Esophagus muscularis mucosa (tissue), 4 donors: ENCODE data around the gene SCNN1B. TPM values are rescaled to one million over a fixed set of nuclear protein-coding genes. Genes with fewer than 3 reads are reported as not detected.
"Not testable (repeated sequence)": the region's sequence is repeated elsewhere in the genome, so short reads cannot be mapped to it uniquely, and the experiment has no call there.

Experiments used
- DNase-seq: peaks from one replicate; pipeline ENCODE4 v3.0.0-alpha.2; 2017; ENCODE audit errors: extremely low spot score
- H3K27ac ChIP-seq, 4 donors: fragments of 200-600 bp; sonication (generic); replicated peaks in 1 of 4; 1 replicate in 3 of 4; 2 replicates in 1 of 4; pipeline ENCODE4 v1.5.1; 2016 to 2019; ENCODE audit warnings: mild to moderate bottlenecking in 1 of 4
- H3K27me3 ChIP-seq, 4 donors: fragments of 200-600 bp; sonication (generic); one replicate each; pipeline versions ENCODE4 v1.5.1 to v1.6.0; 2016 to 2019
- H3K36me3 ChIP-seq, 4 donors: fragments of 200-600 bp; sonication (generic); one replicate each; pipeline ENCODE4 v1.5.1; 2016 to 2019
- H3K4me1 ChIP-seq, 4 donors: fragments of 200-600 bp; sonication (generic); one replicate each; pipeline ENCODE4 v1.5.1; 2016 to 2019
- H3K4me3 ChIP-seq, 4 donors: fragments of 200-600 bp; sonication (generic); 1 replicate in 2 of 4; 2 replicates in 2 of 4; pipeline ENCODE4 v1.5.1; 2016 to 2019; ENCODE audit warnings: mild to moderate bottlenecking in 4 of 4, moderate library complexity in 1 of 4
- H3K9me3 ChIP-seq, 4 donors: fragments of 200-600 bp; sonication (generic); 1 replicate in 3 of 4; 2 replicates in 1 of 4; pipeline ENCODE4 v1.5.1; 2016 to 2019
- EP300 ChIP-seq: sonication (generic); formaldehyde crosslinking; IDR thresholded peaks from one replicate; pipeline ENCODE4 v1.6.1; 2017; ENCODE audit warnings: antibody characterized with exemption
- POLR2A ChIP-seq: fragments of 450-650 bp; IDR thresholded peaks from one replicate; pipeline ENCODE4 v1.6.1; 2017; ENCODE audit warnings: antibody characterized with exemption, moderate library complexity, mild to moderate bottlenecking, low read depth
- POLR2AphosphoS5 ChIP-seq, 2 donors: sonication (generic); formaldehyde crosslinking; IDR thresholded peaks; one replicate each; pipeline ENCODE4 v1.6.1; 2017; ENCODE audit warnings: antibody characterized with exemption in 2 of 2
- WGBS: methylation state at CpG from one replicate; pipeline ENCODE4 v1.1.5; 2018; 5-methylcytosine and 5-hydroxymethylcytosine counted together
- intact Hi-C: fragments of 100-400 bp; cut with DNase I; formaldehyde crosslinking; loops from one replicate; pipeline ENCODE4 v1.15.1; 2023
- total RNA-seq, 4 donors: library from RNA; depleted of rRNA; stranded (reverse); fragments of >200 nt; gene quantifications; one replicate each; pipeline versions ENCODE4 v1.1.0 to v1.2.1, GENCODE V29; 2016
- TF ChIP-seq, protein P1 (sequence below), 3 experiments: fragments of 200-600 bp in 2 of 3; fragments of 450-650 bp in 1 of 3; sonication (generic) in 2 of 3; IDR thresholded peaks; one replicate each; pipeline ENCODE4 v1.5.1; 2017 to 2019; ENCODE audit warnings: antibody characterized with exemption in 3 of 3, mild to moderate bottlenecking in 2 of 3, moderate library complexity in 1 of 3

Gene SCNN1B
- total RNA-seq, 4 donors from 2014 or later = 1.2 to 4.2 (median 4.0) TPM

DNA sequence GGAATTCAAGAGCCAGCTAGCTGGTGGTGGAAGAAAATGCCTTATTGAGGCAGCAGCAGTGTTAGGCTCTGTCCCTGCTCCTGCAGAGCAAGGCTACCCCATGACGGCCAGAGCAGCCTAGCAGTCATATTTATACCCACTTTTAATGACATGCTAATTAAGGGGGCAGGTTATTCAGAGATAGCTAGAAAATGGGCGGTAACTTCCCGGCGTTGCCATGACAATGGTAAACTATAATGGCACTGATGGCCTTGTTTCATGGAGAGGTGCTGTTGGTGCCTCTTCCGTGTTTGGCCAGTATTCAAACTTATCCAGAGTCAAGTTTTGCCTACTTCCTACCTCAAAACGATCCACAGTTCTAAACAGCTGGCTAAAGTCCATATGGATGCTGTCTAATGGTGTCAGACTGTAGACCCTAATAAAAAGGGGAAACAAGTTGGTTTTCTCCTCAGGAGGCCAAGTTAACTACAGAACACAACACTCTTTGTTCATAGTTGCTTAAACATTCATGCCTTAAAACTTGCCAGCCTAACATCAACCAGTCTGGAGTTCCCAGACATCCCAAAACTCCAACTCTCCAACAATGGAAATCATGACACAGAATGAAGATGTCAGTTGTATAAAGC is 3.7 kb upstream of the SCNN1B start:
- 59% methylated on average over 3 of the region's 6 CpGs for whole genome bisulfite sequencing

GRCh38 chr16:23299815-23300214 is 2.3 kb upstream of the SCNN1B start:
- WGBS = 55% methylated on average over 3 of the region's 3 CpGs
- intact Hi-C loops, H3K9me3 ChIP-seq, H3K4me3 ChIP-seq, DNase-seq, H3K36me3 ChIP-seq, H3K27ac ChIP-seq: not testable (repeated sequence)
- H3K27me3 ChIP-seq = peaks cover 0 to 75% (median 15%) of the 10 kb centered on the region in 4 donors
- peaks cover 5 to 16% (median 11%) of the 10 kb centered on the region in 4 donors for H3K4me1 ChIP-seq

More for the DNA sequence above, 3.7 kb upstream of the SCNN1B start:
- intact Hi-C loops = no loop called here
- no peak for DNase-seq
- TF ChIP-seq POLR2A (no peak), EP300 (no peak), POLR2AphosphoS5 (IDR thresholded peaks at IDR 0.05) (no peak)
- TF ChIP-seq, protein P1, sequence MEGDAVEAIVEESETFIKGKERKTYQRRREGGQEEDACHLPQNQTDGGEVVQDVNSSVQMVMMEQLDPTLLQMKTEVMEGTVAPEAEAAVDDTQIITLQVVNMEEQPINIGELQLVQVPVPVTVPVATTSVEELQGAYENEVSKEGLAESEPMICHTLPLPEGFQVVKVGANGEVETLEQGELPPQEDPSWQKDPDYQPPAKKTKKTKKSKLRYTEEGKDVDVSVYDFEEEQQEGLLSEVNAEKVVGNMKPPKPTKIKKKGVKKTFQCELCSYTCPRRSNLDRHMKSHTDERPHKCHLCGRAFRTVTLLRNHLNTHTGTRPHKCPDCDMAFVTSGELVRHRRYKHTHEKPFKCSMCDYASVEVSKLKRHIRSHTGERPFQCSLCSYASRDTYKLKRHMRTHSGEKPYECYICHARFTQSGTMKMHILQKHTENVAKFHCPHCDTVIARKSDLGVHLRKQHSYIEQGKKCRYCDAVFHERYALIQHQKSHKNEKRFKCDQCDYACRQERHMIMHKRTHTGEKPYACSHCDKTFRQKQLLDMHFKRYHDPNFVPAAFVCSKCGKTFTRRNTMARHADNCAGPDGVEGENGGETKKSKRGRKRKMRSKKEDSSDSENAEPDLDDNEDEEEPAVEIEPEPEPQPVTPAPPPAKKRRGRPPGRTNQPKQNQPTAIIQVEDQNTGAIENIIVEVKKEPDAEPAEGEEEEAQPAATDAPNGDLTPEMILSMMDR (IDR thresholded peaks at IDR 0.05) = no peak
- no peak overlapping the region for H3K27ac ChIP-seq
- no peak overlapping the region for H3K4me3 ChIP-seq
- no peaks in the 10 kb centered on the region for H3K36me3 ChIP-seq
- H3K27me3 ChIP-seq = peaks cover 0 to 66% (median 15%) of the 10 kb centered on the region in 4 donors
- H3K9me3 ChIP-seq = no peaks in the 10 kb centered on the region
- peaks cover 5 to 16% (median 11%) of the 10 kb centered on the region in 4 donors for H3K4me1 ChIP-seq

DNA sequence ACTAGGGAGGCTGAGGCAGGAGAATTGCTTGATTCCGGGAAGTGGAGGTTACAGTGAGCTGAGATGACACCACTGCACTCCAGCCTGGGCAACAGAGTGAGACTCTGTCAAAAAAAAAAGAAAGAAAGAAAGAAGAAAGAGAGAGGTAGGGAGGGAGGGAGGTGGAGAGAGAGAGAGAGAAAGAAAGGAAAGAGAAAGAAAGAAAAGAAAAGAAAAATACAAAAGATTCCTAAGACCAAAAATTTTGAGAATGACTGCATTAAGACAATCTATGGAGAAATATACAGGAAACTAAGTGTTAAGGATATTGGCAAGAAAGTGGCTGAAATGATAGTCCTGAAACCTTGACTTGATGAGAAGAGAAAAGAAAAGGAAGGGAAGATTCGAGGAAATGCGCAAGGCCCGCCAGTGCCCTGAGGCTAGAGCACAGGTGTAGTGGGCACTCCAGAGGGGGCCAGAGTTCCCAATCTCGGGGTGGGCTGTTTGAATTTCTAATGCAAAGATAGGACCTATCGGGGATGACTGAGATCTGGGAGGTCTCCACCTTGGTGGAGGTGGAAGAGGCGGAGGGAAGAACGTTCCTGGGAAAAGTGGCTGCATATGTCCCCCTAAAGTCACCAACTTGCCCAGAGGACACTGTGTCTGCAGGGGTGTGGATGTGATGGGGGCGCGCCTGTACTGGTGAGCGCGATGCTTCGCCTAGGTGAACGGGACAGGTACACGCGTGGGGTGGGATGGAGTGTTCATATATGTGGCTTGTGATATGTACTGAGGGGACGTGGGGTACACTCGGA is 654 bp upstream of the SCNN1B start:
- no peaks in the 10 kb centered on the region for H3K36me3 ChIP-seq
- TF ChIP-seq POLR2AphosphoS5 (IDR thresholded peaks at IDR 0.05) (no peak), EP300 (no peak), POLR2A (no peak)
- TF ChIP-seq, protein P1 (IDR thresholded peaks at IDR 0.05) = no peak
- DNase-seq = no peak
- peak overlapping the region; percentile 32 to 49 (median 42) for H3K4me3 ChIP-seq
- no peaks in the 10 kb centered on the region for H3K9me3 ChIP-seq
- intact Hi-C loops = no loop called here
- H3K27me3 ChIP-seq = peaks cover 0 to 70% (median 15%) of the 10 kb centered on the region in 4 donors
- H3K27ac ChIP-seq = no peak overlapping the region
- peaks cover 5 to 16% (median 11%) of the 10 kb centered on the region in 4 donors for H3K4me1 ChIP-seq
- WGBS = 25% methylated on average over 15 of the region's 18 CpGs

DNA sequence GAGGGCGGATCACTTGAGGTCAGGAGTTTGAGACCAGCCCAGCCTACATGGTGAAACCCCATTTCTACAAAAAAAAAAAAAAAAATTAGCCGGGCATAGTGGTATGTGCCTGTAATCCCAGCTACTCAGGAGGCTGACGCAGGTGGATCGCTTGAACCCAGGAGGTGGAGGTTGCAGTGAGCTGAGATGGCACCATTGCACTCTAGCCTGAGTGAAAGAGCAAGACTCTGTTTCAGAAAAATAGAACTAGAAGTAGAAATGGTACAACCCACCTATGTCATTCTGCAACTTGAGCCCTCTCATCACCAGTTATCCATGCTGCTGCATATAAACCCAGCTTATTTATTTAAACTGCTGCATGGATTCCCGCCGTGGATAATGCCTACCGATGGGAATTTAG is 1.6 kb downstream of the SCNN1B start:
- Histone ChIP-seq H3K9me3 (no peaks in the 10 kb centered on the region), H3K27me3 (peaks cover 0 to 58% (median 15%) of the 10 kb centered on the region in 4 donors), H3K4me3 (no peak overlapping the region), H3K36me3 (no peaks in the 10 kb centered on the region), H3K4me1 (peaks cover 5 to 16% (median 11%) of the 10 kb centered on the region in 4 donors), H3K27ac (no peak overlapping the region)
- intact Hi-C loops = no loop called here
- no peak for DNase-seq
- WGBS = 79% methylated on average over 7 of the region's 7 CpGs
- no peak for TF ChIP-seq EP300
- TF ChIP-seq POLR2AphosphoS5 (IDR thresholded peaks at IDR 0.05) = no peak
- no peak for TF ChIP-seq POLR2A
- TF ChIP-seq, protein P1 (IDR thresholded peaks at IDR 0.05) = no peak

- Histone ChIP-seq H3K4me3 (no peak overlapping the region), H3K27ac (no peak overlapping the region), H3K9me3 (no peaks in the 10 kb centered on the region), H3K36me3 (no peaks in the 10 kb centered on the region), H3K4me1 (peaks cover 5 to 16% (median 11%) of the 10 kb centered on the region in 4 donors), H3K27me3 (peaks cover 0 to 50% (median 15%) of the 10 kb centered on the region in 4 donors)
- TF ChIP-seq POLR2A (no peak), POLR2AphosphoS5 (IDR thresholded peaks at IDR 0.05) (no peak)
- intact Hi-C loops = no loop called here
- 92% methylated on average over 2 of the region's 2 CpGs for WGBS
- DNase-seq = no peak
Measured at GRCh38 chr16:23304620-23305019, 2.5 kb downstream of the SCNN1B start.
